ENCODE data around the gene VSIG10. TPM values are rescaled to one million over a fixed set of nuclear protein-coding genes. Genes with fewer than 3 reads are reported as not detected.

The VSIG10 gene
- total RNA-seq, 2 experiments from 2014 or later: 7.7 to 8.0 TPM

GRCh38 chr12:118063576-118064391 is 40.0 kb downstream of the VSIG10 start:
- CTCF ChIA-PET: interaction anchor here (0.7 to 1.9 kb wide), 6 partner anchors 11 to 871 kb away, joined by 3 to 6 read pairs (median 5); no protein-coding TSS in a partner anchor

DNA sequence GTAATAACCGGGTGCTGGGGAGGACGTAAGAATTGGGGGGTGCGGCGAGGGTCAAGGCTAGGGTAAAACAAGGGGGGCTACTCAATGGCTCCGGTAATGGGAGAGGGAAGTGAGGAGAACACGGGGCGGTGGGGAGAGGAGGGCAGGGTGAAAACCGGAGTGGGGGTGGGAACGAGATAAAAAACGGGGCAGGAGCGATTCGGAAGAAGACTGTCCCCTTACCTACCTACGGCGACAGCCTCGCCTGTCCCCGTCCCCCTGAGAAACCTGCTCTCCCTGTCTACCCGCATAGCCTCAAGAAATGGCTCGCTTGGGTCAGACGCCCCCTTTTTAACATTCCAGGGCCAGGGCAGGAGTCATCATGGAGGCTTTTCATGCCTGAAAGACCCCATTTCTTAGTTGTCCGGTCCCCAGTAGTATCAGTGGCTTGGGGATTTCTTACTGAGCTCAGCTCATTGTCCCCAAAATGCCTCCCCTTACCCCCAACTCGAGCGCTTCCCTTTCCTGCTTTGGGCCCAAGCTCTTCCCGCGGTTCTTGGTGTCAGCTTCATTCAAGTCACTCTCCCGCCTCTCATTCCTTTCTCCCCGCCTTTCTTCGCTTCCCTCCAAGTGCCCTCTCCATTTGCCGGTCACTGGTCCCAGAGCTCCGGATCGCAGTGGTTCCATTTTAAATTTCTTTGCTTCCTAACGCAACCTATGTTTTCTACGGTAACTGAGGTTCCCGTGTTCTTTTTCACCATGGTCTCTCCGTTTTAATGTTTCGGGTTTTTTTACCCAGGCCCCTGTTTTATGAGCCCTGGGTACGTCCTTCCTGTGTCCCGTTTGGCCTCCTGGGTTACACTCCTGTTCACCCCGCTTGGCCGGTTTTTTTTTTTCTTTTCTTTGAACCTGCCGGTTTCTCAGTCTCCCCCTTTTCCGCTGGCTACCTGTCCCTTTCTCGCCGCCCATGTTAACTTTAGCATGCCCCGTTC is 41.7 kb downstream of the VSIG10 start:
- CTCF ChIA-PET: interaction anchor here (0.9 to 1.5 kb wide), 5 partner anchors 10 to 316 kb away, joined by 3 to 4 read pairs (median 3); partner anchors contain the start of gene PEBP1
- POLR2A ChIA-PET: interaction anchor here (0.5 to 2.5 kb wide), 8 partner anchors 14 to 284 kb away, joined by 3 to 14 read pairs (median 6); partner anchors contain the start of genes PEBP1, RFC5 and VSIG10

More at GRCh38 chr12:118063576-118064391, 40.0 kb downstream of the VSIG10 start:
- POLR2A ChIA-PET: interaction anchor here (0.6 to 2.1 kb wide), 7 partner anchors 8 to 691 kb away, joined by 3 to 8 read pairs (median 4); no protein-coding TSS in a partner anchor

DNA sequence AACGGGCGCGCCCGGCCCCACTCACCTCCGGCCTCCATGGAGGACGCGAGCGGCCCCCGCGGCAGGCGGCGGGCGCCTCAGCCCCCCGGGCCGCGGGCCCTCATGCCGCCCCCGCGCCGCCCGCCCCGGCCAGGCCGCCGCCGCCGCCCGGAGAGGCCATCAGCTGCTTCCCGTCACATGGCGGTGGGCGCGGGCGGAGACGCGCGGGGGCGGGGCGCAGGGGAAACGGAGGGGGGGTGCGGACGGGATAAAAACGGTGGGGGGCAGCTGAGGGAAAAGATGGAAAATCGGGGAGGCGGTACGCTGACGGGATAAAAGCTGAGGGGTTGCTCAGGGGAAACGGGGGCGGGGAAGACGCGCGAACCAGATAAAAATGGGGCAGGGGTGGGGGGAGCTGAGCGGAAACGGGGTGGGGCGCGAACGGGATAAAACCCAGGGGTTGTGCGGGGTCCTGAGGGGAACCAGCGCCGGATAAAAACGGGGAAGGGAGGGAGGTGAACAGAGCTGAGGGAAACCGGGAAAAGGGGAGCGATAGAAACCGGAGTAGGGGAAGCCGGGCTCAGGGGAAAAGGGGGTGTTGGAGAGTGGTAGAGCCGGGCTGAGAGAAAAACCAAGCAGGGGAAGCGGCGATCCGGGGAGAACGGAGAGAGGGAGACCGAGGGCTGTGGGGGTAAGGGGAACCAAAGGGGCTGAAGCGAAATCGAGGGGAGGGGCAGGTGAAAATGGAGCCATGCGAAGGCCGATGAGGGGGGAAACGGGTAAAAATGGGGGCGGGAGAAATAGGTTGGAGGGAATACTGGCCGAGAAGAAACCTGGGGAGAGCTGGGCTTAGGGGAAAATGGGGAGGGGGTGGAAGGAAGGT is 42.6 kb downstream of the VSIG10 start, which contains the start of gene WSB2:
Gene WSB2, minus strand, starts transcription at position 169 of the 862 bp plus-strand sequence. Its CDS starts 131 bp downstream, at position 38.
- POLR2A ChIA-PET: interaction anchor here (0.6 to 2.5 kb wide), 8 partner anchors 10 to 285 kb away, joined by 3 to 14 read pairs (median 6); partner anchors contain the start of genes PEBP1, RFC5 and VSIG10
- CTCF ChIA-PET: interaction anchor here (0.9 to 1.5 kb wide), 5 partner anchors 9 to 316 kb away, joined by 3 to 4 read pairs (median 3); partner anchors contain the start of gene PEBP1

GRCh38 chr12:118060301-118061010 is 43.4 kb downstream of the VSIG10 start:
- CTCF ChIA-PET: interaction anchor here (0.5 to 1.6 kb wide), 4 partner anchors 8 to 317 kb away, joined by 3 to 5 read pairs (median 3); no protein-coding TSS in a partner anchor
- POLR2A ChIA-PET: interaction anchor here (1.0 to 2.5 kb wide), 7 partner anchors 9 to 75 kb away, joined by 3 to 14 read pairs (median 5); partner anchors contain the start of genes PEBP1 and RFC5

- ChIA-PET CTCF (interaction anchor here (0.5 to 1.6 kb wide), 4 partner anchors 13 to 184 kb away, joined by 3 to 7 read pairs (median 4); no protein-coding TSS in a partner anchor), POLR2A (interaction anchor here (1.0 to 2.5 kb wide), 4 partner anchors 8 to 43 kb away, joined by 3 to 10 read pairs (median 4); partner anchors contain the start of gene RFC5)
Observed at GRCh38 chr12:118059341-118060191, 44.2 kb downstream of the VSIG10 start.

GRCh38 chr12:118058881-118059280 is 44.9 kb downstream of the VSIG10 start:
- ChIA-PET CTCF (interaction anchor here (1.6 kb wide), 2 partner anchors 12 to 184 kb away, joined by 5 to 7 read pairs; no protein-coding TSS in a partner anchor), POLR2A (no interaction called here)

GRCh38 chr12:118058227-118058626 is 45.6 kb downstream of the VSIG10 start:
- CTCF ChIA-PET: interaction anchor here (1.6 kb wide), 1 partner anchor 11 kb away, joined by 7 read pairs; no protein-coding TSS in a partner anchor
- POLR2A ChIA-PET: no interaction called here

DNA sequence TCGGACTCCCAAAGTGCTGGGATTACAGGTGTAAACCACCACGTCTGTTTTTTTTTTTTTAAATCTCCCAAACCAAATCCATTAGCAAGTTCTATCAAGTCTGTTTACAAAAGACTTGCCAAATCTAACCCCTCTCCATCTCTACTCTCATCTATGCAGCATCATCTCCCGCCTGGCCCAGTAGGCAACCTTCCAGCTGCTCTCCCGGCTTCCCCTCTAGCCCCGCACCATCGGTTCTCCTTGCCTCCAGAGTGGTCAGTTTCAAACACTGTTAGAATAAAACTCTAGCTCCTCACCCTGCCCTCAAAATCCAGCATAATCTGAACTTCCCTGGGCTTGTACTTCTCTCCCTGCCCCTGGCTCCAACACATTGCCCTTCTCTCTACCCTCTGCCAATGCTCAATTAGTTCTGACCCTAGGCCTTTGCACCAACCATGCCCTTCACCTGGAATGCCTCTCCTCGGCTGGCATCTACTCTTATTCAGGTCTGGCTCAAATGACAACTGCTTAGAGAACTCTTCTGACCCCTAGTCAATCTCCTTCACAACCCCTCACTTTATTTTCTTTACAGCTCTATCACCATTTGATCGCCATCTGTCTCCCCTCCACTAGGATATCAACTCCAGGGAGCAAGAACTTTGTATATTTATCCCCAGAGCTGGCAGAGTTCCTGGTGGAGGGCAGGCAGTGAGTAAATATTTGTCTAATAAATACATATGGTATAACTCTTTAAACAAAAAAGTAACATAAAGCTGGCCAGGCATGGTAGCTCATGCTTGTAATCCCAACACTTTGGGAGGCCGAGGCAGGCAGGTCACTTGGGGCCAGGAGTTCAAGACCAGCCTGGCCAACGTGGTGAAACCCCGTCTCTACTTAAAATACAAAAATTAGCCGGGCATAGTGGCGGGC is 47.7 kb downstream of the VSIG10 start:
- POLR2A ChIA-PET: interaction anchor here (0.5 to 1.2 kb wide), 5 partner anchors 8 to 253 kb away, joined by 3 to 8 read pairs (median 4); no protein-coding TSS in a partner anchor

DNA sequence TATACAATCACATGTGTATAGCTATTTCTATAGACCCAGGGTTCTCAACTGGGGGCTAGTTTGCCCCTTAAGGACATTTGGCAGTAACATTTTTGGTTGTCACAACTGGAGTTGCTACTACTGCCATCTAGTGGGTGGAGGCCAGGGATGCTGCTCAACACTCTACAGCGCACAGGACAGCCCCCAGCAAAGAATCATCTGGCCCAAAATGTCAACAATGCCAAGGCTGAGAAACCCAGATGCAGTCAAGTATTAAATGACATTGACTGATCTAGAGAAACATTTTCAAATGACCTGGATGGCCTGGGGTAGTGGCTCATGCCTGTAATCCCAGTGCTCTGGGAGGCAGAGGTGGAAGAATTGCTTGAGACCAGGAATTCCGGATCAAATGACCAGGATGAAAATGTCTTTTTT is 48.7 kb downstream of the VSIG10 start:
- CTCF ChIA-PET: interaction anchor here (0.6 to 2.6 kb wide), 9 partner anchors 10 to 180 kb away, joined by 3 to 16 read pairs (median 3); no protein-coding TSS in a partner anchor
- POLR2A ChIA-PET: interaction anchor here (0.7 to 1.0 kb wide), 2 partner anchors 11 to 179 kb away, joined by 3 to 8 read pairs; no protein-coding TSS in a partner anchor

More for the DNA sequence above, 47.7 kb downstream of the VSIG10 start:
- CTCF ChIA-PET: interaction anchor here (0.6 kb wide), 2 partner anchors 11 to 128 kb away, joined by 3 read pairs; no protein-coding TSS in a partner anchor

DNA sequence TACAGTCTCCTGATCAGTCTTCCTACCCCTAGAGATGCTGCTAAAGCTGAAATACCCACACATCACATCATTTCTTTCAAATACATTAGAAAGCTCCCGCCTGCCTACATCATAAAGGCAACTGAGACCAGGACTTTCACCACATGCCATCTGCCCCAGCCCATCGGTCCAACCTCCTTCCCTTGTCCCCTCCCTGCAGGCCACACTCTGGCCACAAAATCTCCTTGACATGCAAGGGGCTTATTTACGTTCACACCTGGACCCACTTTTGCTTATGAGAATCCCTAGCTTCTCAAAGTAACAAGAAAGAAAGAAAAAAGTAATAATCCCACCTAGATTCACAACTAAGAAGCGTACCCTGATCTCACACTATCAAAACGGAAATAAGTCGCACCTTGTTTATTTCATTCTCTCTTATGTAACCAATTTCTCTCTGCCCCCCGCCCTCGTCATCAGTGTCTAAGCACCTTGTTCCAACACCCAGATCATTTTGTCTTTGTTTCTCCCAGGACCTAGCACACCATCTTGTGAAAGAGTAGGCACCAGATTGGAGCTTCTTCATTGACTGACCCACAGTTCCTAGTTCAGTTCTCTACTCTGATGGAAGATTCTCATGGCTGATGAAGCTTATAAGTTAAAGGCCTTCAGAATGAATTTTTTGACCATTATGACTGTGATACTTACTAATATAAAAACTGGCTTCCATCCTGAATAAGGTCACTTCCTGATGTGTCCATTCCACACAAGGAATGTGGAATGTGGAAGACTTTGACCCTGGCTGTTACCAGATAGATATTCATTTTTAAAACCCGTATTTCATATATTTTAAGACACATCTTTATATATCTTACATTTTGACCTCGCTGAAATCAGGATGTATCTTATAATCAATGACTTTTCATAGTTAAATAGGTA is 50.5 kb downstream of the VSIG10 start:
- CTCF ChIA-PET: interaction anchor here (0.7 to 2.6 kb wide), 4 partner anchors 8 to 19 kb away, joined by 3 to 16 read pairs (median 6); no protein-coding TSS in a partner anchor
- POLR2A ChIA-PET: interaction anchor here (0.7 to 1.1 kb wide), 2 partner anchors 9 to 18 kb away, joined by 3 to 4 read pairs; no protein-coding TSS in a partner anchor

DNA sequence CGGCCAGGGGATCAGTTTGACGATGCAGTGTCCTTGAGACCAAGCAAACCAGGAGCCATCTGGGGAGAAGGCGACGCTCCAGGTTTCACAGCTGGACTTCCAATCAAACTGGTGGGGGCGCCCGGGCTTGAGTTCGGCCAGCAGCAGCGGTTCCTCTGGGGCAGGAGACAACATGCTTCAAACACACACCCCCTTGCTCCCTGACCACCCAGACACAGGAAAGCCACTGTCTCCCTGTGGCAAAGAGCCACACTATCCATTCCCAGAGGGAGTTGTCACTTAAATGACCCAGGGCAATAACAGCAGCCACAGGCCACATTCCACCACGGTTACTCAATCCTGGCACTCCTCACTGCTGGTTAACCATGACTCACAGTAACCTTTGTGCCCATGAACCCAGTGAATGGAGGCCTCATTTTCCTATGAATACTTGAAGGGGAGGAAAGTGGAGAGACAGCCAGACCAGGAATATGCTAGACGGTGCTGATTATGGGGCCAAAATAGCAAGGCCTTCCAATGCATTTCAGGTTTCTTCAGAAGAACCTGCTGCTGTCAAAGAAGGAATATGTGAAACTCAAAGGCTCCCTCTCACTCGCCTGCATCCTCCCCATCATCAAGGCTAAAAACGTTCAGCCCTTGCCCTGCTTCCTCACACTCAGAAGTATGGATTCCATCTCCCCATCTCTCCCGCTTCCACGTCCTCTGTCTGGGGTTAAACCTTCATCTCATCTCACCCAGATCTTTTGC is 51.3 kb downstream of the VSIG10 start:
- POLR2A ChIA-PET: interaction anchor here (0.7 to 1.4 kb wide), 4 partner anchors 8 to 18 kb away, joined by 3 to 4 read pairs (median 4); partner anchors contain the start of gene WSB2

More for the DNA sequence above, 51.3 kb downstream of the VSIG10 start:
- CTCF ChIA-PET: interaction anchor here (1.3 to 2.6 kb wide), 4 partner anchors 8 to 19 kb away, joined by 3 to 16 read pairs (median 6); partner anchors contain the start of gene WSB2
